ENCODE measurements around the gene FILIP1L. TPM values are rescaled to one million over a fixed set of nuclear protein-coding genes. Genes with fewer than 3 reads are reported as not detected.

FILIP1L gene
- total and polyA plus RNA-seq, 4 experiments from 2014 or later = 0.32 TPM; not detected in 3

DNA sequence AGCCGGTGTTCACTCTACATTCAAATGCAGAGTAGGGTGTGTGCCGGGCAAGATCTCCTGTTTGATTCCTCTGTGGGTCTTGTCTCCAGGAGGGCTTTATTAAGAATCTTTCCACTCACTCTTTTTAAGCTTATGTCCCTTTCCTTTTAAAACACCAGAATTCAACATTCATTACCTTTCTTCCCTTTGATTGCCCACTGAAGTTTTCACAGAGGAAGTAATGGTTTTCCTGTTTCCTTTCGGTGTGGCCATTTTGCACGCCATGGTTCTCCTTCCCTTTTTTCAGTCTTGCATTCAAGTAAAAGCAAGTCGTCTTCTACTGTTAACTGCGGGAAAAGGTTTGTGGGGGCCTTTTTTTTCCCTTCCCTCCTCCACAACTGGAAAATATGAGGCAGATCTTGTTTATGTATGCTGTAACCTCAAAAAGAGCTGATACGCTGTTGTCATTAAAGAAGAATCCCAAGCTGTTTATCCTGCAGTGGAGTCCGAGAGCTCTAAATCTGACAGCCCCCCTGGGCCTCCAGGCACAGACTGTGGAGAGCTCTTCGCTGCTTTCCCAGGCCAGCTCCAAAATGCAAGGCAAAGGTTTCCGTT, 40.5 kb downstream of the FILIP1L start:
- peak overlapping the region in 5 of 7 donors; percentile 3 to 85 (median 31) for H3K27ac Mint-ChIP-seq

GRCh38 chr3:100073049-100073713, 41.1 kb downstream of the FILIP1L start:
- intact Hi-C loops (cut with micrococcal nuclease) = no loop called here
- H3K4me1 ChIP-seq (ENCODE audit: insufficient read depth, low read length) = peaks cover 40% of the 10 kb centered on the region
- Mint-ChIP-seq H3K4me1 (peaks cover 36 to 56% (median 48%) of the 10 kb centered on the region in 4 donors), H3K9me3 (no peaks in the 10 kb centered on the region), H3K36me3 (no peaks in the 10 kb centered on the region), H3K4me3 (peak overlapping the region; percentile 68 to 83 (median 77)), H3K27ac (peak overlapping the region in 2 of 7 donors; percentile 10 to 53), H3K27me3 (no peaks in the 10 kb centered on the region)
- CTCF ChIA-PET (ENCODE audit: partially characterized antibody) = interaction anchor here (1.5 to 9.5 kb wide), 2 partner anchors 17 to 183 kb away, joined by 4 to 106 read pairs; no protein-coding TSS in a partner anchor
- DNase-seq = no peak
- H3K36me3 ChIP-seq (ENCODE audit: insufficient read depth, low read length) = no peaks in the 10 kb centered on the region
- no peaks in the 10 kb centered on the region for H3K27me3 ChIP-seq (ENCODE audit: insufficient read depth, low read length)
- POLR2A ChIA-PET (ENCODE audit: partially characterized antibody) = interaction anchor here (0.9 kb wide), 1 partner anchor 188 kb away, joined by 3 read pairs; the partner anchor contains the start of gene TBC1D23
- peak overlapping the region; percentile 11 to 24 for H3K4me3 ChIP-seq (ENCODE audit: low read length in 2 of 2)
- H3K9me3 ChIP-seq (ENCODE audit: control insufficient read depth in 1 of 2, low read length in 2 of 2) = no peaks in the 10 kb centered on the region
- no peak overlapping the region for H3K27ac ChIP-seq (ENCODE audit: low read depth, low read length)

More for the DNA sequence above, 40.5 kb downstream of the FILIP1L start:
- Histone ChIP-seq H3K27me3 (ENCODE audit: insufficient read depth, low read length) (no peaks in the 10 kb centered on the region), H3K4me1 (ENCODE audit: insufficient read depth, low read length) (peaks cover 40% of the 10 kb centered on the region), H3K9me3 (ENCODE audit: control insufficient read depth in 1 of 2, low read length in 2 of 2) (no peaks in the 10 kb centered on the region), H3K27ac (ENCODE audit: low read depth, low read length) (no peak overlapping the region), H3K36me3 (ENCODE audit: insufficient read depth, low read length) (no peaks in the 10 kb centered on the region), H3K4me3 (ENCODE audit: low read length in 2 of 2) (peak overlapping the region; percentile 11 to 24)
- CTCF ChIA-PET (ENCODE audit: partially characterized antibody) = interaction anchor here (1.3 to 9.5 kb wide), 3 partner anchors 10 to 182 kb away, joined by 3 to 106 read pairs (median 4); no protein-coding TSS in a partner anchor
- Mint-ChIP-seq H3K36me3 (no peaks in the 10 kb centered on the region), H3K9me3 (no peaks in the 10 kb centered on the region), H3K27me3 (no peaks in the 10 kb centered on the region), H3K4me1 (peaks cover 35 to 54% (median 47%) of the 10 kb centered on the region in 4 donors), H3K4me3 (peak overlapping the region; percentile 68 to 83 (median 77))
- intact Hi-C loops (cut with micrococcal nuclease) = no loop called here
- peak in 3 of 5 donors; percentile 7 to 16 (median 11) for DNase-seq
- POLR2A ChIA-PET (ENCODE audit: partially characterized antibody) = interaction anchor here (0.9 kb wide), 1 partner anchor 187 kb away, joined by 3 read pairs; the partner anchor contains the start of gene TBC1D23

DNA sequence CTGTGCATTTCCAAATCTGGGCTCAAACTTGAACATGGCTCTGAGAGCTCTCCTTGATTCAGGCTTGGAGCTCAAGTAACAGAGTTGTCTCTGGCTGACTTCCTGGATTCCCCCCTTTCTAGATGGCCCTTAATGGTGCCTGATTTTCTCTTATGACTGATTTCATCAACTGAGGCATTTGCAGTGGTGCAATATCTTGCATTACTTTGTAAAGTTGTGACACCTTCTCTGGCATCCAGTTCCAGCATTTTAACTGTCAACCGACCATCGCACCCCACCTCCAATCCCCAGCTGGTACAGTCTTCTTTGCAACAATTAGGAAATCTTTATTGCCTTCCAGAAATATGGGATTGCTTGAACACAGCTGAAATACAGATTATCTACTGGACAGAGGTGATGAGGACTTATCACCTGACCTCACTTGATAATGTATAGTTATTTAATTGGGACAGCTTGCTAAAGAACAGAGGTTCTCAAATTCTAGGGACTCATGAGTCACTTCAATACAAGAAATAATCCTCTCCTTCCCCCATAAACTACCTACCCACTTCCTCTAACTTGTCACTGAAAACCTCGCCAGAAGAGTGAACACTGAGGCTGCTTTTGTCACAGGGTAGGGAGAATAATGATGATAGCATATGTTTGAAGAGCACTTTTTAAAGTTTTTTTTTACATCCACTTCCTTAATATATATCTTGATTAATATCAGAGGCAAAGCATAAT, 41.8 kb downstream of the FILIP1L start:
- POLR2A ChIA-PET (ENCODE audit: partially characterized antibody) = no interaction called here
- intact Hi-C loops (cut with micrococcal nuclease) = no loop called here
- H3K36me3 ChIP-seq (ENCODE audit: insufficient read depth, low read length) = no peaks in the 10 kb centered on the region
- peaks cover 40% of the 10 kb centered on the region for H3K4me1 ChIP-seq (ENCODE audit: insufficient read depth, low read length)
- DNase-seq = no peak
- no peaks in the 10 kb centered on the region for H3K9me3 ChIP-seq (ENCODE audit: control insufficient read depth in 1 of 2, low read length in 2 of 2)
- no peaks in the 10 kb centered on the region for H3K9me3 Mint-ChIP-seq
- H3K4me3 Mint-ChIP-seq = peak overlapping the region in 7 of 8 donors; percentile 2 to 57 (median 15)
- H3K4me3 ChIP-seq (ENCODE audit: low read length in 2 of 2) = no peak overlapping the region
- H3K27me3 Mint-ChIP-seq = no peaks in the 10 kb centered on the region
- no peaks in the 10 kb centered on the region for H3K27me3 ChIP-seq (ENCODE audit: insufficient read depth, low read length)
- no peak overlapping the region for H3K27ac ChIP-seq (ENCODE audit: low read depth, low read length)
- CTCF ChIA-PET (ENCODE audit: partially characterized antibody) = interaction anchor here (1.5 to 9.5 kb wide), 2 partner anchors 17 to 184 kb away, joined by 4 to 106 read pairs; no protein-coding TSS in a partner anchor
- peaks cover 36 to 56% (median 48%) of the 10 kb centered on the region in 4 donors for H3K4me1 Mint-ChIP-seq
- no peaks in the 10 kb centered on the region for H3K36me3 Mint-ChIP-seq
- H3K27ac Mint-ChIP-seq = peak overlapping the region in 1 of 7 donors; percentile 10

- Histone ChIP-seq H3K4me3 (ENCODE audit: low read length in 2 of 2) (no peak overlapping the region), H3K36me3 (ENCODE audit: insufficient read depth, low read length) (no peaks in the 10 kb centered on the region), H3K4me1 (ENCODE audit: insufficient read depth, low read length) (peaks cover 26% of the 10 kb centered on the region), H3K27ac (ENCODE audit: low read depth, low read length) (no peak overlapping the region), H3K9me3 (ENCODE audit: control insufficient read depth in 1 of 2, low read length in 2 of 2) (no peaks in the 10 kb centered on the region), H3K27me3 (ENCODE audit: insufficient read depth, low read length) (no peaks in the 10 kb centered on the region)
- H3K27ac Mint-ChIP-seq = no peak overlapping the region
- CTCF ChIA-PET (ENCODE audit: partially characterized antibody) = interaction anchor here (0.6 to 9.5 kb wide), 24 partner anchors 8 to 520 kb away, joined by 3 to 106 read pairs (median 4); no protein-coding TSS in a partner anchor
- H3K9me3 Mint-ChIP-seq = no peaks in the 10 kb centered on the region
- POLR2A ChIA-PET (ENCODE audit: partially characterized antibody) = no interaction called here
- peaks cover 29 to 38% (median 33%) of the 10 kb centered on the region in 4 donors for H3K4me1 Mint-ChIP-seq
- no peaks in the 10 kb centered on the region for H3K27me3 Mint-ChIP-seq
- H3K4me3 Mint-ChIP-seq = no peak overlapping the region
- intact Hi-C loops (cut with micrococcal nuclease) = loop anchor here (2.0 kb wide), 1 partner anchor 237 kb away; no protein-coding TSS in a partner anchor
- H3K36me3 Mint-ChIP-seq = no peaks in the 10 kb centered on the region
- DNase-seq = no peak
Measured at GRCh38 chr3:100069472-100069871, 44.8 kb downstream of the FILIP1L start.

GRCh38 chr3:100068826-100069225, 45.5 kb downstream of the FILIP1L start:
- no peaks in the 10 kb centered on the region for H3K36me3 Mint-ChIP-seq
- Histone ChIP-seq H3K4me1 (ENCODE audit: insufficient read depth, low read length) (peaks cover 20% of the 10 kb centered on the region), H3K9me3 (ENCODE audit: control insufficient read depth in 1 of 2, low read length in 2 of 2) (no peaks in the 10 kb centered on the region), H3K36me3 (ENCODE audit: insufficient read depth, low read length) (no peaks in the 10 kb centered on the region), H3K4me3 (ENCODE audit: low read length in 2 of 2) (no peak overlapping the region), H3K27ac (ENCODE audit: low read depth, low read length) (no peak overlapping the region), H3K27me3 (ENCODE audit: insufficient read depth, low read length) (no peaks in the 10 kb centered on the region)
- ChIA-PET CTCF (ENCODE audit: partially characterized antibody) (interaction anchor here (0.7 to 9.5 kb wide), 26 partner anchors 9 to 521 kb away, joined by 3 to 106 read pairs (median 4); no protein-coding TSS in a partner anchor), POLR2A (ENCODE audit: partially characterized antibody) (no interaction called here)
- peak overlapping the region in 2 of 7 donors; percentile 1 to 71 for H3K27ac Mint-ChIP-seq
- DNase-seq = peak; percentile 63 to 75 (median 66)
- no peaks in the 10 kb centered on the region for H3K9me3 Mint-ChIP-seq
- intact Hi-C loops (cut with micrococcal nuclease) = loop anchor here (1.0 to 2.0 kb wide), 3 partner anchors 185 to 521 kb away; no protein-coding TSS in a partner anchor
- no peaks in the 10 kb centered on the region for H3K27me3 Mint-ChIP-seq
- peaks cover 24 to 31% (median 28%) of the 10 kb centered on the region in 4 donors for H3K4me1 Mint-ChIP-seq
- peak overlapping the region in 1 of 8 donors; percentile 45 for H3K4me3 Mint-ChIP-seq

- no peak overlapping the region for H3K27ac Mint-ChIP-seq
- DNase-seq = no peak
- H3K36me3 Mint-ChIP-seq = no peaks in the 10 kb centered on the region
- H3K9me3 Mint-ChIP-seq = no peaks in the 10 kb centered on the region
- H3K4me1 Mint-ChIP-seq = peaks cover 14 to 20% (median 16%) of the 10 kb centered on the region in 4 donors
- H3K4me1 ChIP-seq (ENCODE audit: insufficient read depth, low read length) = peaks cover 8% of the 10 kb centered on the region
- no peaks in the 10 kb centered on the region for H3K9me3 ChIP-seq (ENCODE audit: control insufficient read depth in 1 of 2, low read length in 2 of 2)
- H3K27me3 Mint-ChIP-seq = no peaks in the 10 kb centered on the region
- ChIA-PET CTCF (ENCODE audit: partially characterized antibody) (interaction anchor here (1.6 to 9.5 kb wide), 3 partner anchors 38 to 242 kb away, joined by 5 to 106 read pairs (median 5); no protein-coding TSS in a partner anchor), POLR2A (ENCODE audit: partially characterized antibody) (no interaction called here)
- H3K27me3 ChIP-seq (ENCODE audit: insufficient read depth, low read length) = no peaks in the 10 kb centered on the region
- H3K36me3 ChIP-seq (ENCODE audit: insufficient read depth, low read length) = no peaks in the 10 kb centered on the region
- intact Hi-C loops (cut with micrococcal nuclease) = no loop called here
- H3K4me3 Mint-ChIP-seq = no peak overlapping the region
- no peak overlapping the region for H3K4me3 ChIP-seq (ENCODE audit: low read length in 2 of 2)
- H3K27ac ChIP-seq (ENCODE audit: low read depth, low read length) = no peak overlapping the region
Measured at GRCh38 chr3:100067589-100067988, 46.7 kb downstream of the FILIP1L start.
